Smooth muscle cell (in vitro differentiated cells): ENCODE measurements around the gene EIF4A3. TPM values are rescaled to one million over a fixed set of nuclear protein-coding genes. Genes with fewer than 3 reads are reported as not detected.

Experiments used
- DNase-seq: peaks from one replicate; lab custom pipeline; 2025; ENCODE audit not compliant: unreplicated experiment; lab: John Stamatoyannopoulos, UW
- H2AFZ ChIP-seq: fragments of 200-600 bp; sonication (generic); 2 replicates; pipeline ENCODE4 v1.6.0; 2016; ENCODE audit warnings: antibody characterized with exemption, low read depth, mild to moderate bottlenecking
- H3F3A ChIP-seq: fragments of 200-600 bp; sonication (generic); 2 replicates; pipeline ENCODE4 v1.6.0; 2017; ENCODE audit warnings: antibody characterized with exemption, low read depth
- H3K27ac ChIP-seq: fragments of 200-600 bp; sonication (generic); 2 replicates; pipeline ENCODE4 v1.5.1; 2016; ENCODE audit warnings: low read depth, mild to moderate bottlenecking
- H3K27me3 ChIP-seq: fragments of 200-600 bp; sonication (generic); 2 replicates; pipeline ENCODE4 v1.6.1; 2016; ENCODE audit warnings: low read depth, mild to moderate bottlenecking
- H3K36me3 ChIP-seq: fragments of 200-600 bp; sonication (generic); 2 replicates; pipeline ENCODE4 v1.5.1; 2016; ENCODE audit warnings: low read depth
- H3K4me1 ChIP-seq: fragments of 200-600 bp; sonication (generic); 2 replicates; pipeline ENCODE4 v1.5.1; 2016; ENCODE audit warnings: low read depth
- H3K4me2 ChIP-seq: fragments of 200-600 bp; sonication (generic); 2 replicates; pipeline ENCODE4 v1.6.0; 2016; ENCODE audit warnings: mild to moderate bottlenecking
- H3K4me3 ChIP-seq: fragments of 200-600 bp; sonication (generic); 2 replicates; pipeline ENCODE4 v1.5.1; 2016; ENCODE audit warnings: mild to moderate bottlenecking
- H3K79me2 ChIP-seq: fragments of 200-600 bp; sonication (generic); 2 replicates; pipeline ENCODE4 v1.6.0; 2016; ENCODE audit warnings: low read depth, mild to moderate bottlenecking
- H3K9ac ChIP-seq: fragments of 200-600 bp; sonication (generic); 2 replicates; pipeline ENCODE4 v1.6.0; 2016; ENCODE audit warnings: low read depth
- H3K9me3 ChIP-seq: fragments of 200-600 bp; sonication (generic); replicated peaks from 2 replicates; pipeline ENCODE4 v1.5.1; 2016; ENCODE audit warnings: low read depth
- H4K20me1 ChIP-seq: fragments of 200-600 bp; sonication (generic); 2 replicates; pipeline ENCODE4 v1.6.0; 2016; ENCODE audit warnings: low read depth
- WGBS: methylation state at CpG from one replicate; pipeline ENCODE4 v1.1.7; 2016; ENCODE audit warnings: low lambda C conversion rate; 5-methylcytosine and 5-hydroxymethylcytosine counted together
- polyA plus RNA-seq: library from polyadenylated mRNA; unstranded; fragments of >200 nt; fragmentation: Nextera tagmentation; extraction: Ambion mirVana; gene quantifications from 2 replicates; pipeline ENCODE4 v1.2.1, GENCODE V29; 2016
- total RNA-seq: library from RNA; depleted of rRNA; stranded (reverse); fragments of >200 nt; gene quantifications from 2 replicates; pipeline ENCODE4 v1.2.3, GENCODE V29; 2014
- TF ChIP-seq, protein P1 (sequence below): fragments of 200-600 bp; sonication (generic); IDR thresholded peaks from 2 replicates; pipeline ENCODE4 v1.5.1; 2017; ENCODE audit warnings: borderline replicate concordance, mild to moderate bottlenecking, antibody characterized with exemption; ENCODE audit not compliant: insufficient read depth, poor library complexity, severe bottlenecking

EIF4A3 gene
- total and polyA plus RNA-seq, 2 experiments from 2014 or later: 86.1 to 109 TPM

DNA sequence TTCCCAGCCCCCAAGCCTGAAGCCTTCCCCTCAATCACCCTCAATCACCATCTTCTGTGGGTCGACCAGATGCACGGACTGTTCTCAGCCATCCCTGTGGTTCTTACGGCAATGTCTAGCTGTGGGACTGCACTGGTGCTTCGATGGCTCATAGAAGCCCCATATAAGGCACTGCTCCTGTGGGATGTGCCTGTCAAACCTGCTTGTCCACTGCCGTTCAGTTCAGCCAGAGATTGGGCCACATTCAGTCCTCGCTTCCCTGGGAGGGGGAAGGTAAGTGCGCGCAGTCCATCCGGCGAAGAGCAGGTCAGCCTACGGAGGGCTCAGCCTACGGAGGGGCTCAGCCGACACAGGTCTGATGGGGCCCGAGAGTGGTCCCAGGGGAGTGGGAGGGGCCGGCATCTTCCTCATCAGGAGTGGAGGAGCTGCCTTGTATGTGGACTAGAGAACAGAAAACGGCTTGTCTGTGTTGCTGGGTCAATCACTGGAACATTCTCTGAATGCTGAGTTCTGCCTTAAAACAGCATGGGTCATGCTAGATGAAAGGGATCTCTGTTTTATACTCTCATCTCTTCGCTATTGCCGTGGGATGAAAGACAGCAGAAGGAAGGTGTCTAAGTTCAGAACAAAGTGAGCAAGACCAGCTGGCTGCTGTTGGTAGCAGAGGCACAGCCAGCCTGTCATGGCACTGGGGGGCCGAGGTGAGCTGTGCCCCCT is 23.0 kb upstream of the EIF4A3 start, which contains the start of gene CARD14:
Gene CARD14 (plus strand): TSS at position 247 of the 717 bp plus-strand sequence. CDS start 11,409 bp downstream, outside the sequence.
- no peak for DNase-seq
- Histone ChIP-seq H3K27ac (no peak within 1 kb of the TSS), H3K4me1 (no peaks in the 10 kb centered on the region), H3K9ac (no peak within 1 kb of the TSS), H2AFZ (peak within 1 kb of the TSS; percentile 71), H3F3A (no peaks in the 10 kb centered on the region), H3K4me3 (no peak within 1 kb of the TSS), H3K36me3 (no peaks in the 10 kb centered on the region), H3K9me3 (no peaks in the 10 kb centered on the region), H3K27me3 (no peaks in the 10 kb centered on the region), H3K79me2 (no peaks in the 10 kb centered on the region), H3K4me2 (peak within 1 kb of the TSS; percentile 50), H4K20me1 (no peaks in the 10 kb centered on the region)
- WGBS: 67% methylated on average over 19 of the region's 19 CpGs
- TF ChIP-seq, protein P1, sequence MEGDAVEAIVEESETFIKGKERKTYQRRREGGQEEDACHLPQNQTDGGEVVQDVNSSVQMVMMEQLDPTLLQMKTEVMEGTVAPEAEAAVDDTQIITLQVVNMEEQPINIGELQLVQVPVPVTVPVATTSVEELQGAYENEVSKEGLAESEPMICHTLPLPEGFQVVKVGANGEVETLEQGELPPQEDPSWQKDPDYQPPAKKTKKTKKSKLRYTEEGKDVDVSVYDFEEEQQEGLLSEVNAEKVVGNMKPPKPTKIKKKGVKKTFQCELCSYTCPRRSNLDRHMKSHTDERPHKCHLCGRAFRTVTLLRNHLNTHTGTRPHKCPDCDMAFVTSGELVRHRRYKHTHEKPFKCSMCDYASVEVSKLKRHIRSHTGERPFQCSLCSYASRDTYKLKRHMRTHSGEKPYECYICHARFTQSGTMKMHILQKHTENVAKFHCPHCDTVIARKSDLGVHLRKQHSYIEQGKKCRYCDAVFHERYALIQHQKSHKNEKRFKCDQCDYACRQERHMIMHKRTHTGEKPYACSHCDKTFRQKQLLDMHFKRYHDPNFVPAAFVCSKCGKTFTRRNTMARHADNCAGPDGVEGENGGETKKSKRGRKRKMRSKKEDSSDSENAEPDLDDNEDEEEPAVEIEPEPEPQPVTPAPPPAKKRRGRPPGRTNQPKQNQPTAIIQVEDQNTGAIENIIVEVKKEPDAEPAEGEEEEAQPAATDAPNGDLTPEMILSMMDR: no peak

DNA sequence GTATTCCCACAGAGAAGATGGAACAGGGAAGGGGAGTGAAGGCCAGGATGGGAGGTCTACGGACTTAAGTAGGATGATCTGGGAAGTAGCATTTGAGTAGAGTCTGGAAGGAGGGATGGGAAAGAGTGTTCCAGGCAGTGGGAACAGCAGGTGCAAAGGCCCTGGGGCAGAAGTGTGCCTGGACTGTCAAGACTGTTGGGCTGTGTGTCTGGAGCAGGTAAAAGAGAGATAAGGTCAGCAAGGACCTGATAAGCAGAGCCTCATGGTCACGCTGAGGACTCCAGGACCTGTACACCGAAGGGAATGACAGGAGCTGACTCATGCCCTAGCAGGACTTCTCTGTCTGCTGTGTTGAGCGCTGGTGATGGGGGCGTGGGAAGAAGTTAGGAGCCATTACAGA is 22.2 kb upstream of the EIF4A3 start:
- 81% methylated on average over 5 of the region's 5 CpGs for WGBS
- Histone ChIP-seq H2AFZ (no peak overlapping the region), H4K20me1 (no peaks in the 10 kb centered on the region), H3K79me2 (no peaks in the 10 kb centered on the region), H3K36me3 (no peaks in the 10 kb centered on the region), H3K9ac (no peak overlapping the region), H3K4me2 (no peak overlapping the region), H3K4me3 (no peak overlapping the region), H3K9me3 (no peaks in the 10 kb centered on the region), H3K27ac (no peak overlapping the region), H3K27me3 (no peaks in the 10 kb centered on the region), H3F3A (no peaks in the 10 kb centered on the region), H3K4me1 (no peaks in the 10 kb centered on the region)
- TF ChIP-seq, protein P1: no peak
- no peak for DNase-seq

DNA sequence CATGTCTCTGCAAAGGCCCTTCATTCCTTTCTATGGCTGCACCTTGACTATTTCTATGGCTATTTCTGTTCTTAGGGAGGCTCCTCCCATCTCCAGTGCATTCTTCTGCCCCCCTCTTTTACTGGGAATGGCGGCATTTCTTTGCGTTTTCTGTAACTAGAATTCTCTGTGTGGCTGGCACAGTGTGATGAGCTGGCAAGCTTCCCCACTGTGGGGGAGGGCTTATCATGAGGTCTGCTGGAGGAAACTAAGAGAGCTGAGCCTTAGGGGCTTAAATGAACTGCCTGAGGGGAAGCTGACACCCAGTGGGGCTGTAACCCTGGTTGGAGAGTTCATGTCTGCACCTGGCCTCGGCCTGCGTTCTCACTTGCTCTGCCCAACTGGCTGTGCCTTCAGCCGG is 21.4 kb upstream of the EIF4A3 start:
- H3F3A ChIP-seq: no peaks in the 10 kb centered on the region
- peak overlapping the region; percentile 71 for H2AFZ ChIP-seq
- 44% methylated on average over 5 of the region's 5 CpGs for WGBS
- H3K79me2 ChIP-seq: no peaks in the 10 kb centered on the region
- H3K4me1 ChIP-seq: no peaks in the 10 kb centered on the region
- DNase-seq: no peak
- H3K9me3 ChIP-seq: no peaks in the 10 kb centered on the region
- no peak overlapping the region for H3K4me3 ChIP-seq
- no peak overlapping the region for H3K4me2 ChIP-seq
- TF ChIP-seq, protein P1: no peak
- no peaks in the 10 kb centered on the region for H4K20me1 ChIP-seq
- no peaks in the 10 kb centered on the region for H3K36me3 ChIP-seq
- H3K27me3 ChIP-seq: no peaks in the 10 kb centered on the region
- no peak overlapping the region for H3K27ac ChIP-seq
- no peak overlapping the region for H3K9ac ChIP-seq

GRCh38 chr17:80166446-80166845 is 19.5 kb upstream of the EIF4A3 start:
- TF ChIP-seq, protein P1: no peak
- H3K4me1 ChIP-seq: no peaks in the 10 kb centered on the region
- no peak for DNase-seq
- no peak overlapping the region for H3K4me3 ChIP-seq
- H3F3A ChIP-seq: no peaks in the 10 kb centered on the region
- no peak overlapping the region for H3K9ac ChIP-seq
- H3K79me2 ChIP-seq: no peaks in the 10 kb centered on the region
- H3K4me2 ChIP-seq: no peak overlapping the region
- no peaks in the 10 kb centered on the region for H3K36me3 ChIP-seq
- no peak overlapping the region for H3K27ac ChIP-seq
- no peaks in the 10 kb centered on the region for H3K27me3 ChIP-seq
- no peaks in the 10 kb centered on the region for H3K9me3 ChIP-seq
- H2AFZ ChIP-seq: no peak overlapping the region
- H4K20me1 ChIP-seq: no peaks in the 10 kb centered on the region
- 77% methylated on average over 6 of the region's 6 CpGs for WGBS
